A549 (cell line): ENCODE results near the gene DNAJA3.

Source experiments
- CBX8 ChIP-seq: fragments of 200-600 bp; sonication (generic); IDR thresholded peaks from 2 replicates; pipeline ENCODE4 v1.6.1; 2016
- RAD21 ChIP-seq, 2 experiments: fragments of >200 bp in 1 of 2; sonication (Bioruptor Twin) in 1 of 2; formaldehyde crosslinking in 1 of 2; IDR thresholded peaks in 1 of 2; conservative IDR thresholded peaks in 1 of 2; 2 replicates in 1 of 2; 3 replicates in 1 of 2; pipeline ENCODE4 v1.6.1; 2012 to 2018; ENCODE audit warnings: inconsistent platforms in 1 of 2
- TF ChIP-seq, protein P1 (sequence below): fragments of >200 bp; sonication (Bioruptor Twin); formaldehyde crosslinking; IDR thresholded peaks from 3 replicates; pipeline ENCODE4 v1.5.1; 2016

DNA sequence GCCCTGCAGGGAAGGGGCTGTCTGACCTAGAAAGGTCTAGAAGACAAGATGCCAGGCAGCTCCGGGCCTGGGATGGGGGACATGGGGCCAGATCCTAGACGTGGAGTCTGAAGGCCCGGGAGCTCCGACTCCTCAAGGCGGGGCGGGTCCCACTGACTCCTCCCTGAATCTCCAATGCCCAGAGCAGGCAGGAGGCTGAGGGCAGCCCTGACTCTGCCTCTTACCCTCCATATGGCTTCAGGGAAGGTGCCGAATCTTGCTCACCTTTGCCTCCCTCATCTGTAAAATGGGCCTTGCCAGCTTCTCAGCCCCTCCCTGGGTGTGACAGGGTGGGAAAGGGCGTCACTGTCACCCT lies 39.2 kb upstream of the DNAJA3 start:
- TF ChIP-seq, protein P1, sequence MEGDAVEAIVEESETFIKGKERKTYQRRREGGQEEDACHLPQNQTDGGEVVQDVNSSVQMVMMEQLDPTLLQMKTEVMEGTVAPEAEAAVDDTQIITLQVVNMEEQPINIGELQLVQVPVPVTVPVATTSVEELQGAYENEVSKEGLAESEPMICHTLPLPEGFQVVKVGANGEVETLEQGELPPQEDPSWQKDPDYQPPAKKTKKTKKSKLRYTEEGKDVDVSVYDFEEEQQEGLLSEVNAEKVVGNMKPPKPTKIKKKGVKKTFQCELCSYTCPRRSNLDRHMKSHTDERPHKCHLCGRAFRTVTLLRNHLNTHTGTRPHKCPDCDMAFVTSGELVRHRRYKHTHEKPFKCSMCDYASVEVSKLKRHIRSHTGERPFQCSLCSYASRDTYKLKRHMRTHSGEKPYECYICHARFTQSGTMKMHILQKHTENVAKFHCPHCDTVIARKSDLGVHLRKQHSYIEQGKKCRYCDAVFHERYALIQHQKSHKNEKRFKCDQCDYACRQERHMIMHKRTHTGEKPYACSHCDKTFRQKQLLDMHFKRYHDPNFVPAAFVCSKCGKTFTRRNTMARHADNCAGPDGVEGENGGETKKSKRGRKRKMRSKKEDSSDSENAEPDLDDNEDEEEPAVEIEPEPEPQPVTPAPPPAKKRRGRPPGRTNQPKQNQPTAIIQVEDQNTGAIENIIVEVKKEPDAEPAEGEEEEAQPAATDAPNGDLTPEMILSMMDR: no peak
- TF ChIP-seq RAD21 (conservative IDR thresholded peaks at IDR 0.05 in 1 of 2, IDR thresholded peaks at IDR 0.05 in 1 of 2): no peak
- no peak for TF ChIP-seq CBX8
